HepG2 (cell line): ENCODE results near the gene SRD5A1. TPM values are rescaled to one million over a fixed set of nuclear protein-coding genes. Genes with fewer than 3 reads are reported as not detected.

Experiments used
- ATAC-seq: fragments of 200-7000 bp; cut with Tn5 transposase; 3 replicates; pipeline ENCODE4 v1.9.1; 2020; ENCODE audit warnings: mild to moderate bottlenecking, moderate library complexity
- BruUV-seq: library from RNA; stranded (reverse); fragments of 400-500 nt; replicated peaks from 2 replicates; lab custom pipeline; 2021; lab: Mats Ljungman, UMichigan
- CTCF ChIA-PET: fragments of 300-600 bp; formaldehyde crosslinking; extraction: SDS; loops from one replicate; lab custom pipeline; 2021; ENCODE audit warnings: low total read pairs, inconsistent platforms, low intra/inter-chr PET ratio; lab: Yijun Ruan, JAX
- POLR2A ChIA-PET: fragments of 350-600 bp; sonication (Branson Sonifier 250); formaldehyde crosslinking; loops from one replicate; lab custom pipeline; 2020; ENCODE audit warnings: antibody characterized with exemption, inconsistent platforms; lab: Yijun Ruan, JAX
- DNase-seq: peaks from one replicate; pipeline ENCODE4 v3.0.0-alpha.2; 2015; ENCODE audit warnings: low spot score
- FAIRE-seq: peaks from 3 replicates; lab custom pipeline; 2011; peaks lifted over from hg19 to GRCh38; lab: Jason Lieb, UNC
- H2AFZ ChIP-seq: one replicate; pipeline ENCODE4 v1.6.1; 2011; ENCODE audit warnings: low read length, inconsistent platforms
- H3K27ac ChIP-seq: fragments of 300-600 bp; 3 replicates; pipeline ENCODE4 v1.8.0; 2011; ENCODE audit warnings: mixed run types, mild to moderate bottlenecking, mixed read lengths, low read length, inconsistent platforms; ENCODE audit not compliant: insufficient read depth; ENCODE audit errors: extremely low read length
- H3K27me3 ChIP-seq, 2 experiments: fragments of 200-600 bp in 1 of 2; 2 replicates in 1 of 2; 3 replicates in 1 of 2; pipeline versions ENCODE4 v1.6.0 to v1.8.0; 2011; ENCODE audit warnings: low read length in 2 of 2, mild to moderate bottlenecking in 2 of 2, moderate library complexity in 2 of 2, inconsistent platforms in 1 of 2; ENCODE audit not compliant: insufficient read depth in 2 of 2, control insufficient read depth in 1 of 2
- H3K36me3 ChIP-seq, 2 experiments: fragments of 200-600 bp in 1 of 2; replicated peaks in 1 of 2; 2 replicates in 1 of 2; 3 replicates in 1 of 2; pipeline versions ENCODE4 v1.5.1 to v1.8.0; 2011; ENCODE audit warnings: low read length in 2 of 2, inconsistent platforms in 1 of 2; ENCODE audit not compliant: insufficient read depth in 2 of 2, control insufficient read depth in 1 of 2
- H3K4me1 ChIP-seq: 2 replicates; pipeline ENCODE4 v1.5.1; 2012; ENCODE audit warnings: low read length, inconsistent platforms; ENCODE audit not compliant: insufficient read depth
- H3K4me2 ChIP-seq: 2 replicates; pipeline ENCODE4 v1.6.0; 2011; ENCODE audit warnings: low read depth, low read length, inconsistent platforms
- H3K4me3 ChIP-seq, 3 experiments: fragments of 200-600 bp in 1 of 3; sonication (generic), shearing (Covaris generic) in 1 of 3; replicated peaks in 1 of 3; 2 replicates each; pipeline ENCODE4 v1.5.1; 2011 to 2016; ENCODE audit warnings: low read length in 3 of 3, inconsistent platforms in 2 of 3, low read depth in 2 of 3, mild to moderate bottlenecking in 2 of 3, control low read depth in 1 of 3, mixed read lengths in 1 of 3; ENCODE audit not compliant: insufficient read depth in 1 of 3
- H3K79me2 ChIP-seq: one replicate; pipeline ENCODE4 v1.6.1; 2011; ENCODE audit warnings: low read length, inconsistent platforms; ENCODE audit not compliant: insufficient read depth
- H3K9ac ChIP-seq: 2 replicates; pipeline ENCODE4 v1.6.0; 2011; ENCODE audit warnings: mild to moderate bottlenecking, low read depth, low read length, inconsistent platforms; ENCODE audit not compliant: insufficient read depth
- H3K9me3 ChIP-seq: 2 replicates; pipeline ENCODE4 v1.5.1; 2012; ENCODE audit warnings: mild to moderate bottlenecking, low read length
- H4K20me1 ChIP-seq: 2 replicates; pipeline ENCODE4 v1.6.0; 2011; ENCODE audit warnings: inconsistent platforms, mild to moderate bottlenecking, low read length, moderate library complexity; ENCODE audit not compliant: insufficient read depth
- BHLHE40 ChIP-seq: IDR thresholded peaks from 2 replicates; pipeline ENCODE4 v1.6.1; 2011; ENCODE audit warnings: low read length, improper control_type of control experiment
- CBX2 ChIP-seq, 2 experiments: fragments of 200-600 bp in 1 of 2; sonication (generic); formaldehyde crosslinking in 1 of 2; IDR thresholded peaks; 2 replicates each; pipeline versions ENCODE4 v1.7.0 to v1.8.1; 2018 to 2022; ENCODE audit warnings: low read depth in 2 of 2, low read length in 1 of 2, mild to moderate bottlenecking in 1 of 2, missing genetic modification reagents in 1 of 2
- CEBPB ChIP-seq: IDR thresholded peaks from 2 replicates; pipeline ENCODE4 v1.6.1; 2011; ENCODE audit warnings: low read depth, low read length, improper control_type of control experiment, borderline replicate concordance
- CENPT ChIP-seq: sonication (generic); formaldehyde crosslinking; IDR thresholded peaks from 2 replicates; pipeline ENCODE4 v1.8.0; 2022; ENCODE audit warnings: low read depth, mild to moderate bottlenecking, moderate library complexity, missing genetic modification reagents
- GPN1 ChIP-seq: sonication (generic); formaldehyde crosslinking; IDR thresholded peaks from 2 replicates; pipeline ENCODE4 v1.5.1; 2020; ENCODE audit warnings: missing genetic modification reagents, borderline replicate concordance
- ISX ChIP-seq: sonication (generic); formaldehyde crosslinking; conservative IDR thresholded peaks from 2 replicates; pipeline ENCODE4 v1.5.0; 2020; ENCODE audit warnings: missing genetic modification reagents
- MYNN ChIP-seq: sonication (generic); formaldehyde crosslinking; IDR thresholded peaks from 2 replicates; pipeline ENCODE4 v1.4.0; 2020; ENCODE audit warnings: mild to moderate bottlenecking, low read depth, missing genetic modification reagents
- SKI ChIP-seq: fragments of 450-650 bp; IDR thresholded peaks from one replicate; pipeline ENCODE4 v1.6.1; 2018; ENCODE audit warnings: mild to moderate bottlenecking; ENCODE audit not compliant: partially characterized antibody
- SMAD9 ChIP-seq: sonication (generic); formaldehyde crosslinking; IDR thresholded peaks from 2 replicates; pipeline ENCODE4 v1.5.1; 2020; ENCODE audit warnings: mild to moderate bottlenecking, missing genetic modification reagents
- TMF1 ChIP-seq: sonication (generic); formaldehyde crosslinking; IDR thresholded peaks from 2 replicates; pipeline ENCODE4 v1.8.1; 2022; ENCODE audit warnings: low read depth, missing genetic modification reagents
- WGBS: methylation state at CpG from one replicate; pipeline ENCODE4 v1.1.6; 2017; ENCODE audit warnings: low lambda C conversion rate; 5-methylcytosine and 5-hydroxymethylcytosine counted together
- in situ Hi-C: cut with HindIII; loops from 2 replicates; pipeline ENCODE4 v1.10.0; 2017; ENCODE audit warnings: low pct_unique_long_range_greater_than_20kb; ENCODE audit not compliant: extremely low pct_ligation_motif_present
- intact Hi-C: fragments of 100-400 bp; cut with micrococcal nuclease; formaldehyde crosslinking; loops from one replicate; pipeline ENCODE4 v1.10.0; 2022; ENCODE audit not compliant: unreplicated experiment
- polyA plus RNA-seq, 8 experiments: library from polyadenylated mRNA; depleted of rRNA in 3 of 8; stranded (reverse) in 7 of 8; unstranded in 1 of 8; fragments of >200 nt; fragmentation: Illumina TruSeq in 4 of 8; extraction: Trizol in 4 of 8; gene quantifications; 2 replicates each; pipeline versions ENCODE4 v1.2.1 to v1.2.3, GENCODE V29; 2011 to 2016; ENCODE audit warnings: low read depth in 4 of 8, missing spikeins in 1 of 8, mixed read lengths in 1 of 8; ENCODE audit not compliant: insufficient read depth in 1 of 8
- total RNA-seq, 5 experiments: library from RNA; depleted of rRNA; stranded (reverse); fragments of >200 nt; fragmentation: Illumina TruSeq; extraction: Trizol; gene quantifications; 2 replicates each; pipeline ENCODE4 v1.2.3, GENCODE V29; 2016; ENCODE audit warnings: low read depth in 1 of 5
- TF ChIP-seq, protein P1 (sequence below), 2 experiments: IDR thresholded peaks; 2 replicates each; pipeline ENCODE4 v1.6.1; 2011 to 2012; ENCODE audit warnings: low read length in 2 of 2, borderline replicate concordance in 1 of 2, low read depth in 1 of 2, mild to moderate bottlenecking in 1 of 2, moderate library complexity in 1 of 2
- TF ChIP-seq, protein P2 (sequence below): sonication (generic); formaldehyde crosslinking; conservative IDR thresholded peaks from 2 replicates; pipeline ENCODE4 v1.5.0; 2020; ENCODE audit warnings: missing genetic modification reagents

The SRD5A1 gene
- total and polyA plus RNA-seq, 2 of the 13 experiments (the other 11 are each of a cell fraction or from before 2014, with no cell fraction given): 6.1 to 9.9 TPM

DNA sequence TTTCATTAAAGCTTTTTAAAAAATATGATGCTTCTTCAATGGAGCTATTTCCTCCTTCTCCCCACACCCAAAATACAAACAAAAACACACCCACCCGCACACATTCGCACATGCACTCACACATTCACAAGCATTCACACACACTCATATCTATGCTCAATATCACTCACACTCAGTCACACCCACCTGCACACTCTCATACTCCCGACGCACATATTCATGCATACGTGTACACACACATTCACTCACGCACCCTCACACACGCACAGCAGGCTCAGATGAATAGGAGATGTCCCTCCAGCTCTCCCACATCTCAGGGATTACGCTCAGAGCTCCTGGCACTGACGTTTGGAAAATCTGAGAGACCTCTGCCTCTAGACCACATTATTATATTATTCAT lies 54.3 kb downstream of the SRD5A1 start (continued):
- TF ChIP-seq, protein P1, sequence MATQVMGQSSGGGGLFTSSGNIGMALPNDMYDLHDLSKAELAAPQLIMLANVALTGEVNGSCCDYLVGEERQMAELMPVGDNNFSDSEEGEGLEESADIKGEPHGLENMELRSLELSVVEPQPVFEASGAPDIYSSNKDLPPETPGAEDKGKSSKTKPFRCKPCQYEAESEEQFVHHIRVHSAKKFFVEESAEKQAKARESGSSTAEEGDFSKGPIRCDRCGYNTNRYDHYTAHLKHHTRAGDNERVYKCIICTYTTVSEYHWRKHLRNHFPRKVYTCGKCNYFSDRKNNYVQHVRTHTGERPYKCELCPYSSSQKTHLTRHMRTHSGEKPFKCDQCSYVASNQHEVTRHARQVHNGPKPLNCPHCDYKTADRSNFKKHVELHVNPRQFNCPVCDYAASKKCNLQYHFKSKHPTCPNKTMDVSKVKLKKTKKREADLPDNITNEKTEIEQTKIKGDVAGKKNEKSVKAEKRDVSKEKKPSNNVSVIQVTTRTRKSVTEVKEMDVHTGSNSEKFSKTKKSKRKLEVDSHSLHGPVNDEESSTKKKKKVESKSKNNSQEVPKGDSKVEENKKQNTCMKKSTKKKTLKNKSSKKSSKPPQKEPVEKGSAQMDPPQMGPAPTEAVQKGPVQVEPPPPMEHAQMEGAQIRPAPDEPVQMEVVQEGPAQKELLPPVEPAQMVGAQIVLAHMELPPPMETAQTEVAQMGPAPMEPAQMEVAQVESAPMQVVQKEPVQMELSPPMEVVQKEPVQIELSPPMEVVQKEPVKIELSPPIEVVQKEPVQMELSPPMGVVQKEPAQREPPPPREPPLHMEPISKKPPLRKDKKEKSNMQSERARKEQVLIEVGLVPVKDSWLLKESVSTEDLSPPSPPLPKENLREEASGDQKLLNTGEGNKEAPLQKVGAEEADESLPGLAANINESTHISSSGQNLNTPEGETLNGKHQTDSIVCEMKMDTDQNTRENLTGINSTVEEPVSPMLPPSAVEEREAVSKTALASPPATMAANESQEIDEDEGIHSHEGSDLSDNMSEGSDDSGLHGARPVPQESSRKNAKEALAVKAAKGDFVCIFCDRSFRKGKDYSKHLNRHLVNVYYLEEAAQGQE (IDR thresholded peaks at IDR 0.05; ENCODE audit: borderline replicate concordance in 1 of 2, low read depth in 1 of 2, low read length in 2 of 2): no peak
- TF ChIP-seq CENPT (CRISPR knock-in tag): no peak
- no peak for TF ChIP-seq MYNN (CRISPR knock-in tag)
- no peak for TF ChIP-seq CBX2 (IDR thresholded peaks at IDR 0.05; ENCODE audit: low read depth, low read length)
- no peak for TF ChIP-seq CBX2 (CRISPR knock-in tag; IDR thresholded peaks at IDR 0.05; ENCODE audit: low read depth)
- TF ChIP-seq SKI: no peak
- TF ChIP-seq, protein P2, sequence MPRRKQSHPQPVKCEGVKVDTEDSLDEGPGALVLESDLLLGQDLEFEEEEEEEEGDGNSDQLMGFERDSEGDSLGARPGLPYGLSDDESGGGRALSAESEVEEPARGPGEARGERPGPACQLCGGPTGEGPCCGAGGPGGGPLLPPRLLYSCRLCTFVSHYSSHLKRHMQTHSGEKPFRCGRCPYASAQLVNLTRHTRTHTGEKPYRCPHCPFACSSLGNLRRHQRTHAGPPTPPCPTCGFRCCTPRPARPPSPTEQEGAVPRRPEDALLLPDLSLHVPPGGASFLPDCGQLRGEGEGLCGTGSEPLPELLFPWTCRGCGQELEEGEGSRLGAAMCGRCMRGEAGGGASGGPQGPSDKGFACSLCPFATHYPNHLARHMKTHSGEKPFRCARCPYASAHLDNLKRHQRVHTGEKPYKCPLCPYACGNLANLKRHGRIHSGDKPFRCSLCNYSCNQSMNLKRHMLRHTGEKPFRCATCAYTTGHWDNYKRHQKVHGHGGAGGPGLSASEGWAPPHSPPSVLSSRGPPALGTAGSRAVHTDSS (CRISPR knock-in tag): no peak

DNA sequence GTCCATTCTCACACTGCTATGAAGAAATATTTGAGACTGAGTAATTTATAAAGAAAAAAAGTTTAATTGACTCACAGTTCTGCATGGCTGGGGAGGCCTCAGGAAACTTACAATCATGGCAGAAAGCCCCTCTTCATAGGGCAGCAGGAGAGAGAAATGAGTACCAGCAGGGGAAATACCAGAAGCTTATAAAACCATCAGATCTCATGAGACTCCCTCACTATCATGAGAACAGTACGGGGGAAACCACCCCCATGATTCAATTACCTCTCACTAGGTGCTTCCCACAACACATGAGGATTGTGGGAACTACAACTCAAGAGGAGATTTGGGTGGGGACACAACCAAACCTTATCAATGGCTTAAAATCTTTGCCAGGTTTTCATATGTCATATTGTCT lies 59.7 kb downstream of the SRD5A1 start:
- intact Hi-C loops: no loop called here
- CTCF ChIA-PET: no interaction called here
- no peak for FAIRE-seq

More for the DNA sequence above, 59.7 kb downstream of the SRD5A1 start:
- in situ Hi-C loops: no loop called here
- no peak for ATAC-seq
- no peaks in the 10 kb centered on the region for H3K27me3 ChIP-seq
- H3K9me3 ChIP-seq: no peaks in the 10 kb centered on the region
- no peaks in the 10 kb centered on the region for H3K79me2 ChIP-seq
- DNase-seq: no peak
- H4K20me1 ChIP-seq: no peaks in the 10 kb centered on the region
- TF ChIP-seq BHLHE40: no peak
- no peak for TF ChIP-seq SMAD9 (CRISPR knock-in tag)
- no peak for TF ChIP-seq TMF1 (CRISPR knock-in tag)
- no peak for TF ChIP-seq ISX (CRISPR knock-in tag)
- no peak for TF ChIP-seq CEBPB
- TF ChIP-seq GPN1 (CRISPR knock-in tag): no peak
- no TSS peak for BruUV-seq
- no peak overlapping the region for H3K4me3 ChIP-seq
- no peaks in the 10 kb centered on the region for H3K36me3 ChIP-seq
- POLR2A ChIA-PET: no interaction called here
- H2AFZ ChIP-seq: no peak overlapping the region
- no peak overlapping the region for H3K4me2 ChIP-seq
- H3K27ac ChIP-seq: no peak overlapping the region
- H3K4me1 ChIP-seq: no peaks in the 10 kb centered on the region
- 0% methylated on average over 1 of the region's 1 CpG for WGBS
- H3K9ac ChIP-seq: no peak overlapping the region
